Keratinocyte (primary cell): Measurements from ENCODE around the gene PKNOX1. TPM values are rescaled to one million over a fixed set of nuclear protein-coding genes. Genes with fewer than 3 reads are reported as not detected.
"Not testable (repeated sequence)": the region's sequence is repeated elsewhere in the genome, so short reads cannot be mapped to it uniquely, and the experiment has no call there.

ENCODE experiments used
- DNase-seq: peaks from one replicate; pipeline ENCODE4 v3.0.0-alpha.2; 2011; ENCODE audit warnings: low read depth, missing footprints, low spot score
- FAIRE-seq: peaks from 2 replicates; lab custom pipeline; 2011; peaks lifted over from hg19 to GRCh38; lab: Jason Lieb, UNC
- H2AFZ ChIP-seq: 2 replicates; pipeline ENCODE4 v1.6.0; 2012; ENCODE audit warnings: low read length, control low read depth, inconsistent platforms; ENCODE audit not compliant: control insufficient read depth
- H3K27ac ChIP-seq: 2 replicates; pipeline ENCODE4 v1.5.1; 2011; ENCODE audit warnings: low read length; ENCODE audit not compliant: control insufficient read depth, insufficient read depth
- H3K27me3 ChIP-seq: 3 replicates; pipeline ENCODE4 v1.6.0; 2011; ENCODE audit warnings: low read length; ENCODE audit not compliant: control insufficient read depth, insufficient read depth; ENCODE audit errors: extremely low read depth
- H3K36me3 ChIP-seq, 2 experiments: 2 replicates in 1 of 2; 3 replicates in 1 of 2; pipeline ENCODE4 v1.5.1; 2011; ENCODE audit warnings: low read length in 2 of 2, mild to moderate bottlenecking in 1 of 2; ENCODE audit not compliant: control insufficient read depth in 2 of 2, insufficient read depth in 2 of 2; ENCODE audit errors: extremely low read depth in 1 of 2
- H3K4me1 ChIP-seq: 3 replicates; pipeline ENCODE4 v1.5.1; 2011; ENCODE audit warnings: low read length; ENCODE audit not compliant: control insufficient read depth, insufficient read depth; ENCODE audit errors: extremely low read depth
- H3K4me2 ChIP-seq: 3 replicates; pipeline ENCODE4 v1.6.0; 2011; ENCODE audit warnings: low read depth, low read length; ENCODE audit not compliant: control insufficient read depth, insufficient read depth; ENCODE audit errors: extremely low read depth
- H3K4me3 ChIP-seq, 3 experiments: fragments of 200-600 bp in 1 of 3; sonication (generic) in 1 of 3; 2 replicates in 2 of 3; 3 replicates in 1 of 3; pipeline ENCODE4 v1.5.1; 2011 to 2016; ENCODE audit warnings: low read length in 3 of 3, mild to moderate bottlenecking in 3 of 3, control low read depth in 2 of 3, inconsistent platforms in 1 of 3, low read depth in 1 of 3, mixed read lengths in 1 of 3, mixed run types in 1 of 3, moderate library complexity in 1 of 3; ENCODE audit not compliant: control insufficient read depth in 2 of 3, insufficient read depth in 2 of 3; ENCODE audit errors: extremely low read depth in 1 of 3
- H3K79me2 ChIP-seq: 2 replicates; pipeline ENCODE4 v1.6.0; 2012; ENCODE audit warnings: low read length; ENCODE audit not compliant: control insufficient read depth, insufficient read depth
- H3K9ac ChIP-seq: 3 replicates; pipeline ENCODE4 v1.6.0; 2011; ENCODE audit warnings: low read length; ENCODE audit not compliant: control insufficient read depth, insufficient read depth; ENCODE audit errors: extremely low read depth
- H3K9me1 ChIP-seq: 3 replicates; pipeline ENCODE4 v1.6.0; 2011; ENCODE audit warnings: low read length; ENCODE audit not compliant: control insufficient read depth, insufficient read depth; ENCODE audit errors: extremely low read depth
- H3K9me3 ChIP-seq: 2 replicates; pipeline ENCODE4 v1.5.1; 2012; ENCODE audit warnings: low read depth, low read length; ENCODE audit not compliant: control insufficient read depth
- H4K20me1 ChIP-seq: 3 replicates; pipeline ENCODE4 v1.6.0; 2011; ENCODE audit warnings: low read length; ENCODE audit not compliant: control insufficient read depth, insufficient read depth; ENCODE audit errors: extremely low read depth
- dilution Hi-C: fragments of 300-500 bp; cut with MboI; formaldehyde crosslinking; loops from one replicate; pipeline ENCODE4 v1.7.0; 2020; ENCODE audit warnings: low sequenced_read_pairs; ENCODE audit not compliant: extremely low pct_ligation_motif_present
- polyA plus RNA-seq, 5 experiments: library from polyadenylated mRNA; depleted of rRNA in 3 of 5; stranded (reverse) in 3 of 5; stranded (forward) in 1 of 5; unstranded in 1 of 5; fragments of >200 nt; gene quantifications; 1 replicate in 1 of 5; 2 replicates in 3 of 5; 3 replicates in 1 of 5; pipeline versions ENCODE4 v1.2.1 to v1.2.3, GENCODE V29; 2011 to 2012; ENCODE audit warnings: missing spikeins in 2 of 5, low read depth in 1 of 5, low replicate concordance in 1 of 5

PKNOX1 gene
- polyA plus RNA-seq, 1 donor (not counting 4 experiments of a cell fraction or from before 2014, with no cell fraction given), result 33.3 TPM

GRCh38 chr21:42933137-42933970 lies 41.0 kb upstream of the PKNOX1 start:
- H3K9me3 ChIP-seq, H3K4me3 ChIP-seq, H3K27me3 ChIP-seq, dilution Hi-C loops, H3K9ac ChIP-seq, H3K4me2 ChIP-seq, H3K79me2 ChIP-seq, H3K4me1 ChIP-seq, H4K20me1 ChIP-seq, H3K36me3 ChIP-seq, FAIRE-seq, DNase-seq, H3K9me1 ChIP-seq, H3K27ac ChIP-seq, H2AFZ ChIP-seq: not testable (repeated sequence)

GRCh38 chr21:42933973-42934372 lies 40.4 kb upstream of the PKNOX1 start:
- H3K27me3 ChIP-seq, H3K27ac ChIP-seq, H4K20me1 ChIP-seq, H2AFZ ChIP-seq, H3K4me1 ChIP-seq, H3K4me3 ChIP-seq, dilution Hi-C loops, H3K79me2 ChIP-seq, H3K4me2 ChIP-seq, H3K9me3 ChIP-seq, H3K36me3 ChIP-seq, H3K9ac ChIP-seq, FAIRE-seq, H3K9me1 ChIP-seq, DNase-seq: not testable (repeated sequence)

GRCh38 chr21:42936360-42936759 lies 38.0 kb upstream of the PKNOX1 start:
- H3K4me2 ChIP-seq, H3K27ac ChIP-seq, DNase-seq, H3K36me3 ChIP-seq, H3K27me3 ChIP-seq, H4K20me1 ChIP-seq, H2AFZ ChIP-seq, FAIRE-seq, H3K79me2 ChIP-seq, H3K9me1 ChIP-seq, H3K4me3 ChIP-seq, H3K9ac ChIP-seq, H3K9me3 ChIP-seq, dilution Hi-C loops: not testable (repeated sequence)
- H3K4me1 ChIP-seq, result peaks cover 14% of the 10 kb centered on the region

GRCh38 chr21:42937034-42937940 lies 37.1 kb upstream of the PKNOX1 start:
- FAIRE-seq, H3K4me3 ChIP-seq, H3K9me3 ChIP-seq, H3K27ac ChIP-seq, DNase-seq, H3K9ac ChIP-seq, H3K79me2 ChIP-seq, H3K36me3 ChIP-seq, dilution Hi-C loops, H3K9me1 ChIP-seq, H3K4me2 ChIP-seq, H3K27me3 ChIP-seq, H2AFZ ChIP-seq, H4K20me1 ChIP-seq: not testable (repeated sequence)
- peaks cover 14% of the 10 kb centered on the region for H3K4me1 ChIP-seq
